GM12874 (cell line): ENCODE data around the gene PIK3R6.

Experiments
- TF ChIP-seq, protein P1 (sequence below): IDR thresholded peaks from 2 replicates; pipeline ENCODE4 v1.5.1; 2011; ENCODE audit warnings: low read depth, mild to moderate bottlenecking, control low read depth, low read length, moderate library complexity; ENCODE audit not compliant: insufficient read depth

Gene PIK3R6

DNA sequence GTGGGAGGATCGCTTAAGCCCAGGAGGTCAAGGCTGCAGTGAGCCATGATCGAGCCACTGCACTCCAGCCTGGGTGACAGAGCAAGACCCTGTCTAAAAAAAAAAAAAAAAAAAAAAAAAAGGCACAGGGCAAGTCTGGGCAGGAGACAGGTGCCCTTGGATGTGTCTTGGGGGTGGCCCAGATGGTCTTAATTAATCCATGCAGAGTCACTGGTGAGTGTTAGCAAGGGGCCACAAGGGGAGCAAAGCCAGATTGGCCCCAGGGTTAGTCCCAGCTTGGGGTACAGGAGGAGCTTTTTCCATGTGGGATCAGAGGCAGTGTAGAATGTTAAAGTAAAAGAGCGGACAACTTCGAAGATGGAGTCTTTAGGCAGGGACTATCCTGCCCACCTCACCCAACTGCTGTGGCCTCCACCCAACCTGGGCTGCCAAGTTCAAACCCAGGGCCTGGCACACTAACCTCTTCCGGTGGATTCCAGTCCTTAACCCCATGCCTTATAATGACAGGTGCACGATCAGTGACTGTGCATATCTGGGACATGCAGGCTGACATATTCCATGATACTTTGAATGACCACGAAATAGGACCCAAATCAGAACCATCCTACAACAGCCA, 36.1 kb downstream of the PIK3R6 start:
- TF ChIP-seq, protein P1, sequence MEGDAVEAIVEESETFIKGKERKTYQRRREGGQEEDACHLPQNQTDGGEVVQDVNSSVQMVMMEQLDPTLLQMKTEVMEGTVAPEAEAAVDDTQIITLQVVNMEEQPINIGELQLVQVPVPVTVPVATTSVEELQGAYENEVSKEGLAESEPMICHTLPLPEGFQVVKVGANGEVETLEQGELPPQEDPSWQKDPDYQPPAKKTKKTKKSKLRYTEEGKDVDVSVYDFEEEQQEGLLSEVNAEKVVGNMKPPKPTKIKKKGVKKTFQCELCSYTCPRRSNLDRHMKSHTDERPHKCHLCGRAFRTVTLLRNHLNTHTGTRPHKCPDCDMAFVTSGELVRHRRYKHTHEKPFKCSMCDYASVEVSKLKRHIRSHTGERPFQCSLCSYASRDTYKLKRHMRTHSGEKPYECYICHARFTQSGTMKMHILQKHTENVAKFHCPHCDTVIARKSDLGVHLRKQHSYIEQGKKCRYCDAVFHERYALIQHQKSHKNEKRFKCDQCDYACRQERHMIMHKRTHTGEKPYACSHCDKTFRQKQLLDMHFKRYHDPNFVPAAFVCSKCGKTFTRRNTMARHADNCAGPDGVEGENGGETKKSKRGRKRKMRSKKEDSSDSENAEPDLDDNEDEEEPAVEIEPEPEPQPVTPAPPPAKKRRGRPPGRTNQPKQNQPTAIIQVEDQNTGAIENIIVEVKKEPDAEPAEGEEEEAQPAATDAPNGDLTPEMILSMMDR, result no peak

DNA sequence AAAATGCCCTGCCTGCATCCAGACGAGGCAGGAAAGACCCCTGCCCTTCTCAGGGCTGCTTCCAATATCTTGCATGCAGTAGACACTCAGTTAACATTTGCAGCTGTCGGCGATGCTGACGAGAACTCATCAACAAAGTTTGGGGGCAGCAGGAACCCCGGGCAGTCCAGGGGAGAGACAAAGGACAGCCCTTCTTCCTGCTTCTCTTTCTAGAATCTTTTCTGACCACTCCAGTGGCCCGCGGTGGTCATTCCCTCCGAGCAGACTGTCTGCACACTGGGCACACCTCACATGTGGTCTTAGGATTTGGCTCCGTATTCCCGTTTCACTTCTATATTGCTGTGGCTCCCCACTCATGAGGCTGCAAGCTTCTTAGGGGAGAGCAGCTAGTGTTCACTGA, 37.3 kb downstream of the PIK3R6 start:
- TF ChIP-seq, protein P1, result no peak

DNA sequence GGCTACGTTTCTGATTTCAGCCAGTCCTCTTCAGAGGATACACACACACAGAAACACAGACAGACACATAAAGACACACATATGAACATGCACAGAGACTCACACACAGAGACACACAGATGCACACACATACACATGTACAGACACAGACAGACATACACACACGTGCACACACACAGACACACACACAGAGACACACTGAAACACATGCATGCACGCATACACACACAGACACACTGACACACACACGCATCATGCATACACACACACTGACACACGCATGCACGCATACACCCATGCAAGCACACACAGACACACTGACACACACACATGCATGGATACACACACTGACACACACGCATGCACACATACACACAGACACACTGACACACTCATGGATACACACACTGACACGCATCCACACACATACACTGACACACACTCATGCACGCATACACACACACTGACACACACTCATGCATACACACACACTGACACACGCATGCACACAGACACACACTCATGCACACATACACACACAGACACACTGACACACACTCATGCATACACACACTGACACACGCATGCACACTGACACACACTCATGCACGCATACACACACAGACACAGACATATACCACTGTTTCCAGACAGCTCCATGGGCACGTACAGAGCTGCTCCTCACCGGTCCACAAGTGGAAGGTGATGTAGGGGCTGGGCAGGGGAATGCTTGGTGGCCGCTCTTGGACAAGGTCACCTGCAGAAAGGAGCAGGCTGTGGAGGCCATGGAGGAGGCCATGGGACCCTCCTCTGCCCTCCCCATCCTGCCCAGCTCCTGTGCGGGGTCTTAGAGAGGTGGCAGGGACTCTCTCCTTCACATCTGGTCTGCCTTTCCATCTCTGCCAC, 38.2 kb downstream of the PIK3R6 start:
- TF ChIP-seq, protein P1, result no peak

DNA sequence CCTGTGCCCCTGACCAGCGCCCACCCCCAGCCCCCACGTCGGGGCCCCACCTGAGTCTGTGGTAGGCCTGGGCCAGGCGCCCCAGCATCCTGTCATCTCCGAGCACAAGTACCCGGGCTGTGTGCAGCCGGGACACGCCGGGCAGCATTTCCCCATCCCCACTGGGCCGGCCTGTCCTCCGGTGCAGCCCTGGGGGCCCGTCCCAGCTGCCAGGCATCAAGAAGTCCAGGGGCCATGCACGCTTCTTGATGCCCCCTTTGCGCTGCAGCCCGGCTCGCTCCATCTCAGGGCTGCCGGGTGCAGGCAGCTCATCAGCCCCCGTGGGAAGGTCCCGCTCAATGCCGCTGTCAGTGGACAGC, 39.0 kb downstream of the PIK3R6 start:
- TF ChIP-seq, protein P1, result no peak

DNA sequence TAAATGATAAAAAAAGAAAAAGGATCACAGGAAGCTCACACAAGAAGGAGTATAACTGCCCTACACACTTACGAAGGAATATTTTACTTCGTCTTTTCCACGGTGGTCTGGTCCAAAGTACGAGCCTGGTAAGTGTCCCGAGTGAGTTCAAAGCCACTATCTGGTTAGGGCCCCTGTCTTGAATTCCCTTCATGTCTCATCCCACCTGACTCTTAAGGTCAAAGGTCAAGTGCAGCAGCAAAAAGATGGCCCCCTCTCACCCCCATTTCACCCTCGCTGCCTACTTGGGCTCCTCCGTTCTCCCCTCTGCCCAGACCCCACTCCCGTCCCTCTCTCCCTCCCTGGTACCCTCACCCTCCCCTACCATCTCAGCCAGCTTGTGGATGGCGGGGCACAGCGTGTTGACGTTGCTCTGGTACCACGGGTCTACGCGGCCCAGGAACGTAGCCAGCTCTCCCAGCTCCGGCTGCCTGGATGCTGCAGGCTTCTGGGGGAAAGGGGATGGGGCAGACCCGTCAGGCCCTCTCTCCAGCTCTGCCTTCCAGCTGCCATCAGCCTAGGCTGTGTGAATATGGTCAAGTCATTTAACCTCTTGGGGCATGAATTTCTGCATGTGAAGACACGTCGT, 40.6 kb downstream of the PIK3R6 start:
- TF ChIP-seq, protein P1, result no peak

DNA sequence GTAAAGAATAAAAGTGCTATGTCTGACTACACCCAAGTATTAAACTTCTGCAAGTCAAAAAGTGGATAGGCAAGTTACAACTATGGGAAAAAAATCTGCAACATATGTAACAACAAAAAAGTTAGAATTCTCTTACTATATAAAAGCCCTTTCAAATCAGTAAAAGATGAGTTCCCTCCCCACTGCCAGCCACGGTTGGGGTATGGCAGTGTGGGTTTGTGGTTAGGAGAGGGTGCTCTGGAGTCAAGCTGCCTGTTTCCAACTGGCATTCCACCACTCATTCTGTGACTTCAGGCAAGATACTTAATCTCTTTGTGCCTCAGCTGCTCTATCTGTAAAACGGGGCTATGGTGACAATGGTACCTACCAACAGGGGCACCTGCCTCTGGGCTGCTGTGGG, 41.7 kb downstream of the PIK3R6 start:
- TF ChIP-seq, protein P1, result no peak

DNA sequence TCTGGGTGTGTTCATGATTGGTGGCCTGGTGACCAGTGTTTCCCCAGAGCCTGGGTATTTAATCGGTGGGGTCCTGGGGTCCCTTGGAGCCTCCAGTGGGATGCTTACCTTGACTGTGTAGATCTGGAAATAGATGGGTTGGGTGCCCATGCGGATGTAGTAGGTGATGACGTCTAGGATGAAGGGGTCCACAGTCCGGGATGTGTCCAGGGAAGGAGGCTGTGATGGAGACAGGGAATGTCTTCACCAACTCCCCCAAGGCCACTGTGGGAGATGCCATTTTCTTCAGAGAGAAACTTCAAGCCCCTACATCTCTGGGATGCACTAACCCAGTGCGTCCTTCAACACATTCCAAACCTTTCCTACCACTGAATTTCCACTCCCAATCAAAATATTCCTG, 44.2 kb downstream of the PIK3R6 start:
- TF ChIP-seq, protein P1, result no peak
